GM19035 (cell line): ENCODE data around the gene C16orf54.
"Not testable (repeated sequence)": the region's sequence is repeated elsewhere in the genome, so short reads cannot be mapped to it uniquely, and the experiment has no call there.

Source experiments
- ATAC-seq: cut with Tn5 transposase; IDR thresholded peaks from one replicate; pipeline ENCODE4 v1.9.1; 2021; ENCODE audit not compliant: unreplicated experiment

C16orf54 gene

DNA sequence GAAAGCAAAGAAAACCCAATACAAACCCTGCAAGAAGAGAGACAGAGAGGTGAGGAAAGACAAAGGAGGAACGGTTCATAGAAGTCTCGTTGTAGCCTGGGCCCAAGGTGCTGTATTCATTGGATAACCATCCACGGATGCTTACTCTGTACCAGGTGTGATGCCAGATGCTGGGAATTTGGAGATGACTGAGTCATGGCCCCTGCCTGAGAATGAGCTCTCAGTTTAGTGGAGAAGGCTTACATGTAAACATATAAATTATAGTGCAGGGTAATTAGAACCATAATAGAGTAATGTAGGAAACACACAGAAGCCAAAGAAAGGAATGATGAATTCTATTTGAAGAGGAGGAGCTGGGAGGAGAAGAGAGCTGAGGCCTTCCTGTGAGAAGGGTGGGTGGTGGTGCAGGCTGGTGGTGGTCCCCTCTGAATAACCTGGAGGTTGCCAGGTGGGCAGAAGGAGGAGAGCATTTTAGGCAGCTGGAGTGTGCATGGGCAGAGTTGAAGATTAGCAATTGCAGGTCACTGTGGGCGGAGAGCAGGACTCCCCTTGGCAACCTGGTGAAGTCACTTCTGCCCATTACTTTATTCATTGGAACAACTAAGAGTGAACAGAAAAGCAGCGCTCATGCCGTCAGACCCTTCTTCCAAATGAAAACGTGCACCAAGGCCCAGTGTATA is 24.6 kb upstream of the C16orf54 start:
- no peak for ATAC-seq

GRCh38 chr16:29769507-29769906 is 23.7 kb upstream of the C16orf54 start:
- no peak for ATAC-seq

- ATAC-seq = no peak
These were observed 21.3 kb upstream of the C16orf54 start for GRCh38 chr16:29767062-29767461.

DNA sequence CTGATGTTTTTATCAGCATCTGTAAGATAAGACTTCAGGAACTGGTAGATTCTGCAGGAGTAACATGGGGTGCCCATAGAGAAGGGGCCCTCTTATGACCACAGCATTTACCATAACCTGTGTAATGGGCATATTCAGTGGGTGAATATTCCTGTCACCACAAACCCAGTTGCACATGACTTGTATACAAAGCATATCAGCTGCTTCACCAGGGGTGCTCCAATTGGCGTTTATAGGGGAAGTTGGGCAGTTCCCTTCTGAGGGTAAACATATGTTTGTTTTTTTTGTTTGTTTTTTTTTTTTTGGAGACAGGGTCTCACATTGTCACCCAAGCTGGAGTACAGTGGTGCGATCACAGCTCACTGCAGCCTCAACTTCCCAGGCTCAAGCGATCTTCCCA is 20.8 kb upstream of the C16orf54 start:
- no peak for ATAC-seq

DNA sequence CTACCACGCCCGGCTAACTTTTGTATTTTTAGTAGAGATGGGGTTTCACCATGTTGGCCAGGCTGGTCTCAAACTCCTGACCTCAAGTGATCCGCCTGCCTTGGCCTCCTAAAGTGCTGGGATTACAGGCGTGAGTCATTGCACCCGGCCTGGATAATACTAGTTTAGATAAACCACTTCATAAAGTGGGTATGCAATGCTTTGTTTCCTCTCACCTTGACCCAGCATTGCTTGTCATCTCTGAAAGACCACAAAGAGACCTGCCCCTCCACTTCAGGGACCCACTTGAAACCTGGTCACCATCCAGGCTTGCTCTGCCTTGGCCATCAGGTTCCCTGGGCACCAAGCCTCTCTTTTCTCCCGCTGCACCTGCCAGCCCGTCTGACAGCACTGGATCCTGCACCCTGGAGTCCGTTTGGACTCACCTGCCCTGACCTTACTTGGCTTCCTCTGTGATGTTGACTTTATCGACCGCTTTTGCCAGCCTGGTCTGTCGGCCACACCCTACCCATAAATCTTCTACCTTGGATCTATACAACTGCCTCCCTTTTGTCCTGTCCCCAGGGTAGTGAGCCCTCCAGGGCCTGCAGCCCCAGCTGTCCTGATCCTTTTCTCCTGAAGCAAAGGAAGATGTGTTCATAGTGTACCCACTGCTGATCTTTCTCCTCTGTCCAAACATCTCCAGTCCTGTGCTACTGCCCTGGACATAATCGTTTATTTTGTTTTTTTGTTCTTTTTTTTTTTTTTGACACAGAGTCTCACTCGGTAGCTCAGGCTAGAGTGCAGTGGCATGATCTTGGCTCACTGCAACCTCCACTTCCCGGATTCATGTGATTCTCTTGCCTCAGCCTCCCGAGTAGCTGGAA is 19.6 kb upstream of the C16orf54 start:
- ATAC-seq = no peak

- no peak for ATAC-seq
These were observed 17.5 kb upstream of the C16orf54 start for GRCh38 chr16:29763326-29763725.

- no peak for ATAC-seq
These were observed 16.1 kb upstream of the C16orf54 start for GRCh38 chr16:29761882-29762281.

- not testable (repeated sequence) for ATAC-seq
These were observed 15.5 kb upstream of the C16orf54 start for GRCh38 chr16:29761280-29761651.

DNA sequence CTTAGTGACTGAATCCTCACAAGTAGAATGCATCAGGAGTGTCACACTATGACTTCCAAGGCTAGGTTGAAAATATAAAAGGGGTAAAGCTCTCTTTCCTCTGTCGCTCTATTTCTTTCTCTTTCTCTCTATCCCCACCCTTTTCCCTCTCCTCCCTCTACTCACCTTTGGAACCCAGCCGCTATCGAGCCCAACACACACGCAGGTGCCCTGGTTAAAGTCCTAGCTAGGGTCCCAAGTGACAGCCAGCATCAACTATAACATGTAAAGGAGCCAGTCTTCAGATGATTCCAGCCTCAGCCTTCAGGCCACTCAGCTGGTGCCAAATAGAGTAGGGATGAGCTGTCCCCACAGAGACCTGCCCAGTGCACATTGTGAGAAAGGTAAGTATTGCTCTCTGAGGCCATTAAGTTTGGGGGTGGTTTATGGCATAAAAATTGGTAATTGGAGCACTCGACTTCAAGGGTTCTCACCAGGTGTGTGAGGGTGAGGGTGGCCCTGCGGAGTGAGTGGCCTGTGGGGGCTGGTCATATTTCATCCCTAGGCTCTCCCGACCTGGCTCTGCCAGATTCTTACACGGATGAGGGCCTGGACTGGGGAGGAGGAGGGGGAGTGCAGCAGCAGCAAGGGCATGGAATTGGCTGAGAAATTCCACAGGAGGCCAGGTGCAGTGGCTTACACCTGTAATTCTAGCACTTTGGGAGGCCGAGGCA is 14.9 kb upstream of the C16orf54 start:
- ATAC-seq = no peak

DNA sequence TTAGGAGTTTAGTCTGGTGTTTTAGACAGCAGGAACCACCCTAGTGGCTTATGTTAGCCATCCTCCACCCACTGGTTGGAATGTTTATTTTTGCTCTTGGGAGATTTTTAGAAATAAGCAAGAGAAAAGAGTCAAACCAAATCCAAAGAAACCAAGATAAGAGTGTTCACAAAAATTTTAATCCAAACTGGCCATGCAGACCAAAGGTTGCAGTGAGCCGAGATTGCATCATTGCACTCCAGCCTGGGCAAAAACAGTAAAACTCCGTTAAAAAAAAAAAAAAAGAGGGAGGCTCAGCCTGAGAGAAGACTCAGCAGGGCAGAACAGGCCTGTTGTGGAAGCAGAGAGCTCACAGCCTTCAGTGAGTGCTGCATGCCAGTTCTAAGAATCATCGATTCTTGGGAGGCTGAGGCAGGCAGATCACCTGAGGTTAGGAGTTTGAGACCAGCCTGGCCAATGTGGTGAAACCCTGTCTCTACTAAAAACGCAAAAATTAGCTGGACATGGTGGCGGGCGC is 12.2 kb upstream of the C16orf54 start:
- no peak for ATAC-seq

GRCh38 chr16:29757086-29757485 is 11.3 kb upstream of the C16orf54 start:
- ATAC-seq = not testable (repeated sequence)

DNA sequence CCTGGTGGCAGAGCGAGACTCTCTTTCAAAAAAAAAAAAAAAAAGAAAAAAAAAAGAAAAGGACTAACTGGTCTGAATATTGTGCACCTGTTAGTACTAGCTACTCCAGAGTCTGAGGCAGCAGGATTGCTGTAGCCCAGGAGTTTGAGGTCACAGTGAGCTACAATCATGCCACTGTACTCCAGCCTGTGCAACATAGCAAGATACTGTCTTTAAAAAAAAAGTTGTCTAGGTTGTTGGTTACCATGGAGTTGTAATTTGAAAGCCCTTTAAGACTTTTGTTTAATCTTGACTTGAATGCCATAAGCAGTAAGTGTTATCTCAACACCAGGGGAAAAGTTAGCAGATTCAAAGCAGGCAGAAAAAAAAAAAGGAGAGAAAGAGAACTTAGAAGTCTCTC is 10.9 kb upstream of the C16orf54 start:
- ATAC-seq = no peak

- no peak for ATAC-seq
These were observed 7.7 kb upstream of the C16orf54 start for GRCh38 chr16:29753516-29753915.

- ATAC-seq = not testable (repeated sequence)
These were observed 3.0 kb upstream of the C16orf54 start for GRCh38 chr16:29748760-29749149.

GRCh38 chr16:29747947-29748759 is 2.4 kb upstream of the C16orf54 start:
- ATAC-seq = no peak

DNA sequence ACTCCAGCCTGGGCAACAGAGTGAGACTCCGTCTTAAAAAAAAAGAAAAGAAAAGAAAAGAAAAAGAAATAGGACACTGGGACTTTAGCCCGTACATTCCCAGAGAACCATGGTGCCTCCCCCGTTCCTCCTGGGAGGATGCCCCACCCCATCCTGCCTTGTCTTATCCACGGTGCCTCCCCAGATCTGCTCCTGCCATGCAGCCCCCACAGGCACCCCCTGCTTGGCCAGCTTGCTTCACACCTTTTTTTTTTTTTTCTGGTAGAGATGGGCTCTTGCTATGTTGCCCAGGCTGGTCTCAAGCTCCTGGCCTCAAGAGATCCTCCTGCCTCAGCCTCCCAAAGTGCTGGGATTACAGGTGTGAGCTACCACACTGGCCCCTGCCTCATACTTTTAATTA is 728 bp upstream of the C16orf54 start:
- ATAC-seq = not testable (repeated sequence)

GRCh38 chr16:29745121-29745852 is 503 bp downstream of the C16orf54 start:
- peak; percentile 42 for ATAC-seq

DNA sequence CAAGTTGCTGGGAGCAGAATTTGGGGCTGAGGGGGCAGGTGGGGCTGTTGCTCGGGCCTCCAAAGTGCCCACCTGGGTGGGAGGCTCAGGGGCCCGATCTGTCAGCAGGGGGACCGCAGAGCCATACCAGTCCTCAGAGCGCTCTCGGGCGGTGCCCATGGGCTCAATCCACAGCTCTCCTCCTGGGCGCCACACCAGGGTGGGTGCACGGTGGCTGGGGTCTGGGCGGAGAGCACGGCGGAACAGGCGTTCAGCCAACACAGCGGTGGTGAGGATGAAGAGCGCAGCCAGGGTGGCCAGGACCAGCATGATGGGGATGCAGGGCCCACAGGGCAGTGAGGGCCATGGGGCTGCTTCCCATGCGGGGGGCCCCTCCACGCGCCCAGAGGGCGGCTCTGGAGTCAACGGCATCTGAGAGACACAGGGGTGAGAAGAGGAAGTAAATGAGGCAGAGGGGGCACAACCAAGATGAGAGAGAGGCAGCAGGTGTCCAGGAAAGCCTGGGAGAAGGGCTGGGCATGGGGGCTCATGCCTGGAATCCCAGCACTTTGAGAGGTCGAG is 1.2 kb downstream of the C16orf54 start:
- no peak for ATAC-seq

DNA sequence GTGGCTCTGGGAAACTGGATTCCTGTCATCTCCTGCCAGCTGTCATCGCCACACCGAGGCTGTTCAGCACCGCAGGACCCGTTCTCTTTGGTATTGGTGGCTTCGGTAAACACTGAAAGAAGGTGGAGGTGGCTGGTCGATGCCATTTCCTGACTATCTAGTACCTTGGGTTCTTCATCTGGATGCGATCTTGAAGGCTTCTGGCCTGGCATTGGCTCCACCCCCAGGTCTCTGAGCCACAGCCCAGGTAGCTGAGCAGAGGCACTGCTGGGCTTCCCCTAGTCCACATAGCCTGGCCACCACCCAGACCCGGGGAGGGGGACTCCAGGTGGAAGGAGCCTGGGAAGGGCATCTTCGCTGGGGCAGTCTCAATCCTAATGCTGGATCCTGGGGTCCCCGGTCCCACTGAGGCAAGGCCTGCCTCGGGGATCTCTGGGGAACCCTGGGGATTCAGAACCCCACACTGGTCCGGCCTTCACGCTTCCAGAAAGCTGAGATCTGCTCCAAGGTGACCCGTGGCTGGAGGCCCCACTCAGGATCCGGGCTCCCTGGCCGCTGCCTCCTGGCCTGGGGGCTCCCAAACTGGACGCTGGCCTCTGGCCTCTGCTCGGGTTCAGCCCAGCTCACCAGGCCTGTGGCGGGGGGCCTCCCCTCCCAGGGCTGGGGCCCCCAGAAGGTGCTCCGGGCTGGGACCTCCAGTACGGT is 1.8 kb downstream of the C16orf54 start:
- no peak for ATAC-seq
